Skeletal muscle satellite cell (primary cell): ENCODE measurements around the gene ARRDC2.
"Not testable (repeated sequence)": the region's sequence is repeated elsewhere in the genome, so short reads cannot be mapped to it uniquely, and the experiment has no call there.

ENCODE experiments used
- H3K27me3 ChIP-seq: 2 replicates; pipeline ENCODE4 v1.7.0; 2013; ENCODE audit warnings: low read length; ENCODE audit not compliant: control insufficient read depth, insufficient read depth
- H3K36me3 ChIP-seq: 2 replicates; pipeline ENCODE4 v1.7.0; 2013; ENCODE audit warnings: mild to moderate bottlenecking, control low read depth, low read length; ENCODE audit not compliant: insufficient read depth
- H3K4me1 ChIP-seq: 2 replicates; pipeline ENCODE4 v1.7.0; 2013; ENCODE audit warnings: low read length; ENCODE audit not compliant: control insufficient read depth, insufficient read depth
- H3K4me2 ChIP-seq: 2 replicates; pipeline ENCODE4 v1.7.0; 2013; ENCODE audit warnings: mild to moderate bottlenecking, low read length
- H3K4me3 ChIP-seq: 2 replicates; pipeline ENCODE4 v1.7.0; 2013; ENCODE audit warnings: low read length
- H3K9ac ChIP-seq: 2 replicates; pipeline ENCODE4 v1.7.0; 2013; ENCODE audit warnings: mild to moderate bottlenecking, low read depth, low read length, moderate library complexity
- H3K9me3 ChIP-seq: replicated peaks from 2 replicates; pipeline ENCODE4 v1.7.0; 2013; ENCODE audit warnings: mild to moderate bottlenecking, control low read depth, low read length

ARRDC2 gene

GRCh38 chr19:17974551-17974950 lies 33.4 kb upstream of the ARRDC2 start:
- Histone ChIP-seq H3K4me1 (no peaks in the 10 kb centered on the region), H3K9me3 (no peaks in the 10 kb centered on the region), H3K36me3 (no peaks in the 10 kb centered on the region), H3K27me3 (peaks cover 28% of the 10 kb centered on the region), H3K4me3 (no peak overlapping the region), H3K9ac (no peak overlapping the region), H3K4me2 (no peak overlapping the region)

GRCh38 chr19:17975032-17975431 lies 32.9 kb upstream of the ARRDC2 start:
- no peak overlapping the region for H3K9ac ChIP-seq
- no peaks in the 10 kb centered on the region for H3K36me3 ChIP-seq
- H3K4me3 ChIP-seq, result no peak overlapping the region
- no peaks in the 10 kb centered on the region for H3K9me3 ChIP-seq
- H3K4me2 ChIP-seq, result no peak overlapping the region
- H3K27me3 ChIP-seq, result peaks cover 28% of the 10 kb centered on the region
- H3K4me1 ChIP-seq, result no peaks in the 10 kb centered on the region

- H3K27me3 ChIP-seq, result peaks cover 29% of the 10 kb centered on the region
- H3K4me3 ChIP-seq, result no peak overlapping the region
These were observed 30.9 kb upstream of the ARRDC2 start for GRCh38 chr19:17977021-17977420.

GRCh38 chr19:17977488-17977887 lies 30.5 kb upstream of the ARRDC2 start:
- H3K4me3 ChIP-seq, result no peak overlapping the region

More at GRCh38 chr19:17977021-17977420, 30.9 kb upstream of the ARRDC2 start:
- H3K9ac ChIP-seq, result no peak overlapping the region
- no peak overlapping the region for H3K4me2 ChIP-seq
- no peaks in the 10 kb centered on the region for H3K4me1 ChIP-seq
- no peaks in the 10 kb centered on the region for H3K9me3 ChIP-seq
- H3K36me3 ChIP-seq, result no peaks in the 10 kb centered on the region

GRCh38 chr19:17981611-17982010 lies 26.4 kb upstream of the ARRDC2 start:
- Histone ChIP-seq H3K9me3 (no peaks in the 10 kb centered on the region), H3K4me1 (no peaks in the 10 kb centered on the region), H3K9ac (no peak overlapping the region), H3K4me3 (no peak overlapping the region), H3K36me3 (no peaks in the 10 kb centered on the region), H3K4me2 (no peak overlapping the region), H3K27me3 (peaks cover 10% of the 10 kb centered on the region)

More at GRCh38 chr19:17977488-17977887, 30.5 kb upstream of the ARRDC2 start:
- no peaks in the 10 kb centered on the region for H3K4me1 ChIP-seq
- no peak overlapping the region for H3K9ac ChIP-seq
- no peaks in the 10 kb centered on the region for H3K9me3 ChIP-seq
- H3K4me2 ChIP-seq, result no peak overlapping the region
- H3K36me3 ChIP-seq, result no peaks in the 10 kb centered on the region
- peaks cover 25% of the 10 kb centered on the region for H3K27me3 ChIP-seq

- Histone ChIP-seq H3K27me3 (peaks cover 7% of the 10 kb centered on the region), H3K4me1 (no peaks in the 10 kb centered on the region), H3K4me2 (no peak overlapping the region), H3K9me3 (no peaks in the 10 kb centered on the region), H3K36me3 (no peaks in the 10 kb centered on the region), H3K9ac (no peak overlapping the region), H3K4me3 (no peak overlapping the region)
These were observed 25.5 kb upstream of the ARRDC2 start for GRCh38 chr19:17982430-17982829.

GRCh38 chr19:17985037-17985818 lies 22.7 kb upstream of the ARRDC2 start:
- Histone ChIP-seq H3K9ac (no peak overlapping the region), H3K9me3 (no peaks in the 10 kb centered on the region), H3K36me3 (no peaks in the 10 kb centered on the region), H3K4me3 (no peak overlapping the region), H3K27me3 (peaks cover 2% of the 10 kb centered on the region), H3K4me1 (no peaks in the 10 kb centered on the region), H3K4me2 (no peak overlapping the region)

GRCh38 chr19:17986569-17986968 lies 21.4 kb upstream of the ARRDC2 start:
- H3K9me3 ChIP-seq, H3K9ac ChIP-seq, H3K36me3 ChIP-seq, H3K27me3 ChIP-seq, H3K4me3 ChIP-seq, H3K4me1 ChIP-seq, H3K4me2 ChIP-seq: not testable (repeated sequence)

- no peaks in the 10 kb centered on the region for H3K4me1 ChIP-seq
- no peaks in the 10 kb centered on the region for H3K36me3 ChIP-seq
- H3K9ac ChIP-seq, result no peak overlapping the region
- H3K4me3 ChIP-seq, result no peak overlapping the region
- H3K4me2 ChIP-seq, result no peak overlapping the region
- H3K27me3 ChIP-seq, result no peaks in the 10 kb centered on the region
- H3K9me3 ChIP-seq, result no peaks in the 10 kb centered on the region
These were observed 19.8 kb upstream of the ARRDC2 start for GRCh38 chr19:17988161-17988560.

DNA sequence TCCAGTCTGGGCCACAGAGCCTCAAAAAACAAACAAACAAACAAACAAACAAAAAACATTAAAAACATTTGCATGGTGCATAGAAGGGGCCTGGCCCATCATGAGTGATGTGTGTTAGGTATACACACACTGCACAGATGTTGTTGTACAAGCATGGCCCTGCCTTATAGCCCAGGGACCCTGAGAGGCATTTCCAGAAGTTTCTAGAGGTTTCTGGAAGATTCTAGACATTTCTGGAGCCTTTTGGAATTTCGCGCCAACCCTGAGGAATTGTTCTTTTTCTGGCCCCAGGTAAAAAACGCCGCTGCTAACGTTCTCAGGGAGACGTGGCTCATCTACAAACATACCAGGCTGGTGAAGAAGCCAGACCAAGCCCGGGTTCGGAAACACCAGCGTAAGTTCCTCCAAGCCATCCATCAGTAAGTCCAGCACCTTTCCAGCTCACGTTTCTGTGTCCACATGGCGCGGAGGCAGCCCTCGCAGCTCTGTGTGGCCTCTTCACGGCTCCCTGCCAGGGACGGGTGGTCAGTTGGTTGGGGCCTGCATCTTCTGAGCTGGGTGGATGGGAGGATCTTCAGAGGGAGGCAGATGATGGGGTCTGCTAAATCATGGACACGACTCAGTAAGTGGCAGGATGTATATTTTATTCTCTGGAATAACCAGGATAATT lies 18.4 kb upstream of the ARRDC2 start:
- H3K27me3 ChIP-seq, result no peaks in the 10 kb centered on the region
- H3K4me2 ChIP-seq, result no peak overlapping the region
- H3K9ac ChIP-seq, result no peak overlapping the region
- H3K36me3 ChIP-seq, result no peaks in the 10 kb centered on the region
- no peaks in the 10 kb centered on the region for H3K4me1 ChIP-seq
- no peaks in the 10 kb centered on the region for H3K9me3 ChIP-seq
- no peak overlapping the region for H3K4me3 ChIP-seq

DNA sequence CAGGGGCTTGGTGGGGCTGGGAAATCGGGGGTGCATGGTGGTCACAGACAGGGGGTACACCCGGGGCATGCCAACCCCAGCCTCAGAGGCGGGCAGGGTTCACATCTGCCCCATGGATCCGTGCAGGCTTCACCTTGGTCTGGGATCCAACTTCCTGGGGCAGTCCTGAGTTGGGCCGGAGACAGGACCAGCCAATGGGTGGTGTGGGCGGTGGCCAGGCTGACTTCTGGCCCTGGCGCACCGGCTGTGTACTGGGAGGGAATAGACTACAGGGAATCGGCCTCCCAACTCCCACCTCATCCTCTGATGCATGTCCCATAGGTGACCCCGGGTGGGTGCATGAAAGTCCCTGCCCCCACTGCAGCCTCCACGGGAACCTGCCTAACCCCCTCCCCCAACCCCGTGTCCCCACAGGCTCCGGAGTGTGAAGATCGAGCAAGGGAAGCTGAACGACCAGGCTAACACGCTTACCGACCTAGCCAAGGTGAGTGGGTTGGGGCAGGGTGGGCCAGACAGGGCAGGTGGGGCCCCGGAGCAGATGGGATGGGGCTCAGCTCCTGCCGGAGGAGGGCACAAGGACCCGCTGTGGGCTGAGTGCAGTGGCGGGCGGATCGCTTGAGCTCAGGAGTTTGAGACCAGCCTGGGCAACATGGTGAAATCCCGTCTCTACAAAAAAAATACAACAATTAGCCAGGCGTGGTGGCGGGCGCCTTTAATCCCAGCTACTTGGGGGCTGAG lies 14.7 kb upstream of the ARRDC2 start:
- H3K9me3 ChIP-seq, result no peaks in the 10 kb centered on the region
- H3K36me3 ChIP-seq, result no peaks in the 10 kb centered on the region
- H3K4me2 ChIP-seq, result no peak overlapping the region
- peaks cover 11% of the 10 kb centered on the region for H3K4me1 ChIP-seq
- H3K4me3 ChIP-seq, result no peak overlapping the region
- no peaks in the 10 kb centered on the region for H3K27me3 ChIP-seq
- no peak overlapping the region for H3K9ac ChIP-seq
